Endothelial cell (in vitro differentiated cells): ENCODE results near the gene ITGA6. TPM values are rescaled to one million over a fixed set of nuclear protein-coding genes. Genes with fewer than 3 reads are reported as not detected.

Experiments
- DNase-seq: peaks from one replicate; pipeline ENCODE4 v3.0.0; 2021; ENCODE audit warnings: low spot score
- H3K27ac Mint-ChIP-seq: one replicate; pipeline ENCODE4 v1.8.0; 2021; ENCODE audit warnings: mixed read lengths, inconsistent platforms; ENCODE audit not compliant: unreplicated experiment
- H3K27me3 Mint-ChIP-seq: one replicate; pipeline ENCODE4 v1.8.0; 2021; ENCODE audit warnings: mild to moderate bottlenecking, moderate library complexity, mixed read lengths, inconsistent platforms; ENCODE audit not compliant: unreplicated experiment
- H3K36me3 Mint-ChIP-seq: one replicate; pipeline ENCODE4 v1.8.0; 2021; ENCODE audit warnings: mild to moderate bottlenecking, low read depth, mixed read lengths, inconsistent platforms; ENCODE audit not compliant: unreplicated experiment
- H3K4me1 Mint-ChIP-seq: one replicate; pipeline ENCODE4 v1.8.0; 2021; ENCODE audit warnings: mild to moderate bottlenecking, mixed read lengths, inconsistent platforms; ENCODE audit not compliant: unreplicated experiment
- H3K4me3 Mint-ChIP-seq: one replicate; pipeline ENCODE4 v1.8.0; 2021; ENCODE audit warnings: mild to moderate bottlenecking, mixed read lengths, inconsistent platforms; ENCODE audit not compliant: unreplicated experiment
- H3K9me3 Mint-ChIP-seq: one replicate; pipeline ENCODE4 v1.8.0; 2021; ENCODE audit warnings: mixed read lengths, inconsistent platforms; ENCODE audit not compliant: unreplicated experiment
- CTCF ChIP-seq: fragments of 200-600 bp; sonication (generic); IDR thresholded peaks from one replicate; pipeline ENCODE4 v1.5.0; 2021; ENCODE audit warnings: antibody characterized with exemption; ENCODE audit not compliant: unreplicated experiment
- total RNA-seq: library from RNA; stranded (reverse); fragmentation: NEBNext Ultra II Directional; extraction: Animal tissue kit (Norgen Biotek cat#: 25700); gene quantifications from one replicate; pipeline ENCODE4 v1.2.1, GENCODE V29; 2021; ENCODE audit not compliant: unreplicated experiment

ITGA6 gene
- total RNA-seq, 1 donor from 2014 or later: 34.0 TPM

DNA sequence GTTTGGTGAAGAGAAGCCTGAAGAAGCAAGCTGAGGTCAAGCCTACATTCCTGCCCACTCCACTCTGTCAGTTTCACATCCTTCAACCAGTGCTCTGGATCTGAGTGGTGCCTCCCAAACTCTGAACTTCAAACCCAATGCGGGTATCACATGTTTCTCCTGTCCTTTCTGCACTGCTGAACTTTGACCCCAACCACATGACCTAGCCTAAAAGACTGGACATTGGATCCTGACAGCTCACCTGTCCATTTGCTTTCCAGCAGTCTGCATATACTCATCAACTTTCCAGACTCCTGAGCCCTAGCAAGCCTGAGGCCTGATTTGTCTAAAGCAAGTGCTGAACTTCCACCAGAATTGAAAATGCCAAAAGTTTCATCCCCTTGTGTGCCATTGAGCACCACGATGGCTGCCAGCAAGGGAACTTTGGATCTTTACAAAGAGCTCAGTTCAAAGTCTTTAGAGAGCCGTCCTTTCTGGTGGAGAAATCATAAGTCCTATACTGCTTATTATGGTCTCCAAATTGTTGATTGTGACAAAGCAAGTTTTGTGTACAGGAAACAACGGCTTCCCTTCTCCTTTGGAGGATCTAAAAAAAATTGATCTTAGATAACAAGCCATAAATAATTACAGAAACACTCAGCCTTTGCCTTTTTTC, 37.6 kb upstream of the ITGA6 start:
- H3K36me3 Mint-ChIP-seq: no peaks in the 10 kb centered on the region
- no peak overlapping the region for H3K27ac Mint-ChIP-seq
- H3K27me3 Mint-ChIP-seq: no peaks in the 10 kb centered on the region
- no peaks in the 10 kb centered on the region for H3K9me3 Mint-ChIP-seq
- peaks cover 8% of the 10 kb centered on the region for H3K4me1 Mint-ChIP-seq
- no peak for DNase-seq
- TF ChIP-seq CTCF: no peak
- no peak overlapping the region for H3K4me3 Mint-ChIP-seq

- no peak overlapping the region for H3K4me3 Mint-ChIP-seq
Observed at GRCh38 chr2:172394002-172394401, 33.4 kb upstream of the ITGA6 start.

DNA sequence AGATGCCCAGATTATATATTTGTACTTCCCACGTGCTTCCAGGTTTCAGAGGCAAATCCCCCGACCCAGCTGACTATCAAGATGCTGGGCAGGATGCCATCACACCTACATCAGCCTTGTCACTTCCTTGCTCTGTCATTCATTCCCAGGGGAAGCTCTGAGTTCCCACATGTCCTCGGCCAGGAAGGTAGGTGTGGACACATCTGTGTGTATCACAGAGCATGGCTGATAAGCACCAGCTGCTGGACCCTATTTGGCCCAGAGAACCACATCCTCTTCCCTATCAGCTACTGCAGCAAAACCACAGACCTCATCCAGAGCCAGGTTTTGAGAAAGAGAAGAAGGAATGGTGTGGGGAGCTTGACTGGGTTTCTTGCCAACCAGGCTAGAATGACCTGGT, 31.9 kb upstream of the ITGA6 start:
- Mint-ChIP-seq H3K27ac (no peak overlapping the region), H3K27me3 (peaks cover 1% of the 10 kb centered on the region), H3K4me1 (peaks cover 5% of the 10 kb centered on the region), H3K36me3 (no peaks in the 10 kb centered on the region), H3K9me3 (no peaks in the 10 kb centered on the region), H3K4me3 (no peak overlapping the region)
- DNase-seq: no peak
- TF ChIP-seq CTCF: no peak

More at GRCh38 chr2:172394002-172394401, 33.4 kb upstream of the ITGA6 start:
- DNase-seq: no peak
- Mint-ChIP-seq H3K27ac (no peak overlapping the region), H3K9me3 (no peaks in the 10 kb centered on the region), H3K27me3 (peaks cover 1% of the 10 kb centered on the region), H3K36me3 (no peaks in the 10 kb centered on the region), H3K4me1 (peaks cover 8% of the 10 kb centered on the region)
- no peak for TF ChIP-seq CTCF

DNA sequence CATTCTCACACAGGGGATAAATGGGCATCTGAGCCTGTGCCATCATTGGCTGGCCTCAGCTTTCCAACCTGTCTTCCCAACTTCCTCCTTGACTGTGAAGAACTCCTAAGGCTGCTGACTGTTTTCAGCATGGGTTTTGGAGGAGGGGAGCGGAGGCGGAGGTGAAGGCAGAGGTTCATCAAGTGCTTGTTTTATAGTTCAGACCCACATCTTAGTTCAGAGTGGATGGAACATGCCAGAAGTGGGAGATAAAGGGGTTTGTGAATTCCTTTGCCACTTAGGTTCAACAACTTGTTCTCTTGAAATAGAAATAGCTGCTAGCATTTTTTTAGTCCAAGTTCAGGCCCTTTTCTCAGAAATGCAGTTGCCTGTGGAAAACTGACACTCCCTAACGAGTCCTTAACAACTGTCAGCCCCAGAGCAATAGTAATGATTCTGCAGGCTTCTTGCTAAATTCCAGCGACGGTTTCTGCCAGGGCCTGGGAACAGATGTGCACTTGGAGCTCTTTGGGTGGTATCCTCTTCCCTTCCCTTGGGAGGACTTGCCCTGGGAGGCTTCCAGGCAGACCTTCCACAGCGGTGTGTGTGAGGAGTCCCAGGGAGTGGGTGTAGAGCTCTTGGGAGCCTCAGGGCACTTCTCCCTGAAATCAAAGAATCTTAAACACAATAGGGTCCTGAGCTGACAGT, 30.1 kb upstream of the ITGA6 start:
- no peak for DNase-seq
- no peak overlapping the region for H3K27ac Mint-ChIP-seq
- H3K9me3 Mint-ChIP-seq: no peaks in the 10 kb centered on the region
- H3K4me1 Mint-ChIP-seq: peaks cover 5% of the 10 kb centered on the region
- H3K36me3 Mint-ChIP-seq: no peaks in the 10 kb centered on the region
- TF ChIP-seq CTCF: no peak
- no peak overlapping the region for H3K4me3 Mint-ChIP-seq
- H3K27me3 Mint-ChIP-seq: peaks cover 1% of the 10 kb centered on the region

- no peak overlapping the region for H3K27ac Mint-ChIP-seq
- no peak for DNase-seq
Observed at GRCh38 chr2:172398440-172398839, 28.9 kb upstream of the ITGA6 start.

More at GRCh38 chr2:172398440-172398839, 28.9 kb upstream of the ITGA6 start:
- peaks cover 5% of the 10 kb centered on the region for H3K4me1 Mint-ChIP-seq
- H3K36me3 Mint-ChIP-seq: no peaks in the 10 kb centered on the region
- no peaks in the 10 kb centered on the region for H3K9me3 Mint-ChIP-seq
- TF ChIP-seq CTCF: no peak
- H3K27me3 Mint-ChIP-seq: peaks cover 1% of the 10 kb centered on the region
- no peak overlapping the region for H3K4me3 Mint-ChIP-seq
